ENCODE data around the gene HDLBP. TPM values are rescaled to one million over a fixed set of nuclear protein-coding genes. Genes with fewer than 3 reads are reported as not detected.
"Not testable (repeated sequence)": the region's sequence is repeated elsewhere in the genome, so short reads cannot be mapped to it uniquely, and the experiment has no call there.

The HDLBP gene
- total RNA-seq, 1 donor from 2014 or later = 326 TPM

GRCh38 chr2:241282555-241282954 lies 32.9 kb downstream of the HDLBP start:
- DNase-seq (ENCODE audit: low read depth) = no peak
- TF ChIP-seq CTCF (conservative IDR thresholded peaks at IDR 0.05; ENCODE audit: low read depth, low read length) = no peak
- H3K4me3 ChIP-seq (ENCODE audit: low read depth, low read length) = no peak overlapping the region

- no peak overlapping the region for H3K4me3 ChIP-seq (ENCODE audit: low read depth, low read length)
- TF ChIP-seq CTCF (conservative IDR thresholded peaks at IDR 0.05; ENCODE audit: low read depth, low read length) = no peak
- DNase-seq (ENCODE audit: low read depth) = no peak
Observed at GRCh38 chr2:241280291-241280690, 35.2 kb downstream of the HDLBP start.

GRCh38 chr2:241279828-241280227 lies 35.6 kb downstream of the HDLBP start:
- no peak overlapping the region for H3K4me3 ChIP-seq (ENCODE audit: low read depth, low read length)
- DNase-seq (ENCODE audit: low read depth) = no peak
- no peak for TF ChIP-seq CTCF (conservative IDR thresholded peaks at IDR 0.05; ENCODE audit: low read depth, low read length)

- H3K4me3 ChIP-seq (ENCODE audit: low read depth, low read length) = no peak overlapping the region
- TF ChIP-seq CTCF (conservative IDR thresholded peaks at IDR 0.05; ENCODE audit: low read depth, low read length) = no peak
- no peak for DNase-seq (ENCODE audit: low read depth)
Observed at GRCh38 chr2:241279413-241279812, 36.1 kb downstream of the HDLBP start.

- H3K4me3 ChIP-seq (ENCODE audit: low read depth, low read length); DNase-seq (ENCODE audit: low read depth): not testable (repeated sequence)
Observed at GRCh38 chr2:241278306-241278705, 37.2 kb downstream of the HDLBP start.

- no peak for DNase-seq (ENCODE audit: low read depth)
- TF ChIP-seq CTCF (conservative IDR thresholded peaks at IDR 0.05; ENCODE audit: low read depth, low read length) = no peak
- H3K4me3 ChIP-seq (ENCODE audit: low read depth, low read length) = no peak overlapping the region
Observed at GRCh38 chr2:241275910-241276309, 39.6 kb downstream of the HDLBP start.

- no peak overlapping the region for H3K4me3 ChIP-seq (ENCODE audit: low read depth, low read length)
- DNase-seq (ENCODE audit: low read depth) = no peak
- no peak for TF ChIP-seq CTCF (conservative IDR thresholded peaks at IDR 0.05; ENCODE audit: low read depth, low read length)
Observed at GRCh38 chr2:241275504-241275903, 40.0 kb downstream of the HDLBP start.

GRCh38 chr2:241274127-241274526 lies 41.3 kb downstream of the HDLBP start:
- TF ChIP-seq CTCF (conservative IDR thresholded peaks at IDR 0.05; ENCODE audit: low read depth, low read length) = peak; percentile 18
- DNase-seq (ENCODE audit: low read depth) = no peak
- no peak overlapping the region for H3K4me3 ChIP-seq (ENCODE audit: low read depth, low read length)

Data from epithelial cell of proximal tubule (primary cell).